Dendritic cell treated with granulocyte-macrophage colony-stimulating factor and Interleukin-4, amounts not matched to agents 40 ng/mL and 50 ng/mL, for 4 days (primary cell): Measurements from ENCODE around the gene KLHL1.

ENCODE experiments used
- H3K27ac Mint-ChIP-seq: one replicate; pipeline ENCODE4 v1.8.0; 2022; ENCODE audit warnings: mild to moderate bottlenecking, mixed read lengths
- H3K27me3 Mint-ChIP-seq: one replicate; pipeline ENCODE4 v1.8.0; 2022; ENCODE audit warnings: mild to moderate bottlenecking, mixed read lengths
- H3K36me3 Mint-ChIP-seq: one replicate; pipeline ENCODE4 v1.8.0; 2022; ENCODE audit warnings: low read depth, mixed read lengths
- H3K4me1 Mint-ChIP-seq: one replicate; pipeline ENCODE4 v1.8.0; 2022; ENCODE audit warnings: low read depth, mixed read lengths
- H3K4me3 Mint-ChIP-seq: one replicate; pipeline ENCODE4 v1.8.0; 2022; ENCODE audit warnings: mild to moderate bottlenecking, moderate library complexity, mixed read lengths
- H3K9me3 Mint-ChIP-seq: one replicate; pipeline ENCODE4 v1.8.0; 2022; ENCODE audit warnings: mixed read lengths
- intact Hi-C: fragments of 100-400 bp; cut with micrococcal nuclease; formaldehyde crosslinking; loops from one replicate; pipeline ENCODE4 v1.15.0; 2022

The KLHL1 gene

DNA sequence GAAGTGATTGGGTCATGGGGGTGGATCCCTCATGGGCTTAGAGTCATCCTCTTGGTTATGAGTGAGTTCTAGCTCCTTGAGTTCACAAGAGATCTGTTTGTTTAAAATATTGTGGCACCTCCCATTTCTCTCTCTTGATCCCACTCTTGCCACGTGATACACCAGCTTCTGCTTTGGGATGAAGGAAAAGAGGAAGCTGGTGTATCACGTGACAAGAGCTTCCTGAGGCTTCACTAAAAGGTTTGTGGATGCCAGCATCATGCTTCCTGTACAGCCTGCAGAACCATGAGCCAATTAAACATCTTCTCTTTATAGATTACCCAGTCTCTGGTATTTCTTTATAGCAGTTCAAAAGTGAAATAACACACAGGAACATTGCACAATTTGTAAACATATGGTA lies 353.2 kb downstream of the KLHL1 start:
- Mint-ChIP-seq H3K9me3 (peaks cover 28% of the 10 kb centered on the region), H3K27me3 (no peaks in the 10 kb centered on the region), H3K36me3 (no peaks in the 10 kb centered on the region), H3K4me1 (no peaks in the 10 kb centered on the region), H3K4me3 (no peak overlapping the region), H3K27ac (no peak overlapping the region)
- intact Hi-C loops: no loop called here

DNA sequence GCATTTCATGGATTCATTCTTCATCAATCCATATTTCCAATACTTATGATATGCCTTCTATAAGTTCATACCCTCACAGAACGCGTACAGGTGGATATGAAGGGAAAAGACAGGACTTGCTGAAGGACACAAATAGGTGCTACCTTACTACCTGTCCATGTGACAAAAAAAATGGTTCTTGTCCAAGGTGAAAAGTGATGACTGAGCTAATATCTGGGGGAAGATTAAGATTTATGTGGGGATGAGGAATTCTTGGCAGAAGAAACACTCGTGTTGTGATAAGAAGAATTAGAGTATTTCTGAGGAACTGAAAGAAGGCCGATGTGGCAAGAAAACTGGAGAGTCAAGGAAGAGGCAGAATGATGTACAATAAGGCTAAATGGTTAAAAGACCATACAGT lies 357.0 kb downstream of the KLHL1 start:
- intact Hi-C loops: no loop called here
- Mint-ChIP-seq H3K27me3 (no peaks in the 10 kb centered on the region), H3K36me3 (no peaks in the 10 kb centered on the region), H3K27ac (no peak overlapping the region), H3K4me3 (no peak overlapping the region), H3K4me1 (no peaks in the 10 kb centered on the region), H3K9me3 (peaks cover 34% of the 10 kb centered on the region)

DNA sequence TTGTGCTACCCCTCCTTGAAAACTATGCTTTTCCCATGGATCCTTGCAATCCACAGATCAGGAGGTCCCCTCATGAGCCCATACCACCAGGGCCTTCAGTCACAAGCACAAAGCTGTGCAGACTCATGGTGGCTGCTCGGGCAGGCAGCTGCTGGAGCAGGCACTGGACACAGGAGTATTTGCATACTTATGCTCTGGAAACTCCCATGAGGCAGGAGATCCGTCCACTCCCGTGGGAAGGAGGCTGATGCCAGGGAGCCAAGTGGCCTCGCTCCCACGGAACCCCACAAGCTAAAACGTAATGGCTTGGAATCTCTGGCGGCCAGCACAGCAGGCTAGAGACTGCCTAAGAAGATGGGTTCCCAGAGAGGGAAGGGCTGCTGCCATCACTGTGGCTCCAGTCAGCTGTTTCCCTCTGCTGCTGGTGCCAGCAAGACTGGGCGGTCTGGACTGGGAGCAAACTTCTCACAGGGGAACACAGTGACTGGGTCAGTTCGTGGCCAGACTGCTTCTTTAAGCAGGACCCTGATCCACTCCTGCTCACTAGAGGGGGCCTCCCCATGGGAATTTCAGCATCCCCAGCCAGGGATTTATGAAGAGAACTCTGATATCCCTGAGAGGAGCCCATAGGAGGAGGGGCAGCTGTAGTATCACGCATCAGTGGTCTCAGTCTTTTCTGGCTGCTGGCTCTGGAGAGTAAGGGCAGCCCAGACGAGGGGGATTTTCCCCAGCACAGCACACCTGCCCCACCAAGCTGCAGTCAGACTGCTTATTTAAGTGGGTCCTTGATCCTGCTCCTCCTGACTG lies 370.9 kb downstream of the KLHL1 start:
- Mint-ChIP-seq H3K4me1 (no peaks in the 10 kb centered on the region), H3K36me3 (no peaks in the 10 kb centered on the region), H3K4me3 (no peak overlapping the region), H3K27ac (no peak overlapping the region), H3K27me3 (no peaks in the 10 kb centered on the region), H3K9me3 (peaks cover 22% of the 10 kb centered on the region)
- intact Hi-C loops: no loop called here

DNA sequence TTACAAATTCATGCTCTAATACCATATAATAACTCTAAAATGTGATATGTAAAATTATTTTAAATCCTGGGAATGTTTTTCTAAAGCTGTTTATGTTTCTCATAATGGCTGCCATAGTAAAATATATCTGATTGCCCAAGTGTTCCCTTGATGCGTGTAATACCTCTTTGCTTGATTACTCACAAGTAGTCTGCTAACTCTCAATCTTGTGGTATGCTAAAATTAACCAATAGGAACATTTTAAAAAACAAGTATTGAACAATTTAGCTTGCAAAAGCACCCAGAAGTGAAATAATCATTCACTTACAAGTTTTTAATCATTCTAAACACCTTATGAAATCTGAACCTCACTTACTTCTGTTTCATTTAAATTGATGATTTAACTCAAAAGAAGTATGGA lies 386.6 kb downstream of the KLHL1 start:
- Mint-ChIP-seq H3K27me3 (no peaks in the 10 kb centered on the region), H3K4me1 (no peaks in the 10 kb centered on the region), H3K4me3 (no peak overlapping the region), H3K9me3 (peaks cover 9% of the 10 kb centered on the region), H3K27ac (no peak overlapping the region), H3K36me3 (no peaks in the 10 kb centered on the region)
- intact Hi-C loops: no loop called here

DNA sequence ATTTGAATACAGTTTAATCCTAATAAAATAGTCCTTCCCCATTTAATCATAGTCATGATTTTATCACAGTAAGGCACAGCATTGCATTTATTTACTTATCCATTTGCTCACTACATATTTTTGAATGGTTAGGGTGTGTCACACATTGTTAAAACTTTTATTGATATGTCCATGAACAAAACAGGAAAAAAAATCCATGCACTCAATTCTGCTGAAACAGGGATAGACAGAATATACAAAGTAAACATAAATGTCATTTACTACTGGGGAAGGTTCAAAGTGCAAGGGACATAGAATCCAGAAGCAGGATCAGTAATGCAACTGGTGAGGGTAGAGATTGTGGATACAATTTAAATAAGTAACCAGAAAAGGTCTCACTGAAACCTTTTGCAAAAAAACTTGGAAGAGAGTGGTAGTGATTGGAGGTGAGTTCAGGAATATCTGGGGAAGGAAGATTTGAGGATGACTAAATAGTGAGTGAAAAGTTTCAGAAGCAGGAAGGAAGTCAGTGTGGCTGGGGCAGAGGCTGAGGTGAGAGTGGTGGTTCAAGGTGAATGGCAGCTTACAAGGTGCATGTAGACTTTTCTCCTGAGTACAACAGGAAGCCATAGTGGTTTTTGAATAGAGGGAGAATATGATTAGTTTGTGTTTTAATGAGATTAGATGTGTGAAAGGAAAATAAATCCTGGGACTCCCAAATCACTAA lies 387.8 kb downstream of the KLHL1 start:
- H3K4me1 Mint-ChIP-seq: no peaks in the 10 kb centered on the region
- no peaks in the 10 kb centered on the region for H3K27me3 Mint-ChIP-seq
- H3K4me3 Mint-ChIP-seq: no peak overlapping the region
- H3K27ac Mint-ChIP-seq: no peak overlapping the region
- intact Hi-C loops: no loop called here
- peaks cover 16% of the 10 kb centered on the region for H3K9me3 Mint-ChIP-seq
- H3K36me3 Mint-ChIP-seq: no peaks in the 10 kb centered on the region

DNA sequence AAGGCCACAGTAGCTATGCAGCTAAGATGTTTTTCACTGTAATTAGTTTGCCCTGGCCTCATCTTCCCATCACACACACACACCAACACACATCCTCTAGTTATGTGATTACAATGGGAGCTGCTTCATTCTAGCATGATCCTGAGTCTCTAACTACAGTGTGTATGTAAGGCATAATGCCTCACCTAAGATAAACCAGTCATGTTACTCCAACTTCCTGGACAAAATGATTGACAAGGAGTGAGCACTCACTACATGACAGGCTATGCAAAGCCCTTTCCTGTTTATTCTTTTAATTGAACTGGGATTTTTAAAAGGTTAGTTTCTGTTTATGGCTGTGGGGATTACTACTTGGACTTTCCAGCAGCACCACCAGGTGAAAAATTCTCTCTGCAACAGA lies 401.4 kb downstream of the KLHL1 start:
- intact Hi-C loops: no loop called here
- H3K27ac Mint-ChIP-seq: no peak overlapping the region
- H3K27me3 Mint-ChIP-seq: no peaks in the 10 kb centered on the region
- H3K9me3 Mint-ChIP-seq: no peaks in the 10 kb centered on the region
- H3K4me3 Mint-ChIP-seq: no peak overlapping the region
- H3K4me1 Mint-ChIP-seq: no peaks in the 10 kb centered on the region
- no peaks in the 10 kb centered on the region for H3K36me3 Mint-ChIP-seq

DNA sequence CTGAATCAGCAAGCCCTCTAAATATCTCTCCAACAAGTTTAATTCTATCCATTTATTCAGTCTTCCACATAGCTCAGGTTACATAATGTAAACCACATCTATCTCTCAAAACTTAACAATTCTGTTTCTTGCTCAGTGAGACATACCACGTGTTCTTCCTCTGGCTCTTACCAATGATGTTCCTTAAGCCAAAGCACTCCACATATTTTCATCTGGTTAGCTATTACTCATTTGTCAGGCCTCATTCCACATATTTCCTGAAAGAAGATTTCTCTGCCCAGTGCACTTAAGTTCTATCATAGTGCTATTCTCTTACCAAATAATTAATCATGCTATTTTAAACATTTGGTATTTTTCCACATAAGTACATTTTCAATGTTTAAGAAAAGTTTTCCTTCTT lies 403.9 kb downstream of the KLHL1 start:
- intact Hi-C loops: no loop called here
- H3K27me3 Mint-ChIP-seq: no peaks in the 10 kb centered on the region
- no peaks in the 10 kb centered on the region for H3K36me3 Mint-ChIP-seq
- no peaks in the 10 kb centered on the region for H3K4me1 Mint-ChIP-seq
- no peak overlapping the region for H3K27ac Mint-ChIP-seq
- no peak overlapping the region for H3K4me3 Mint-ChIP-seq
- no peaks in the 10 kb centered on the region for H3K9me3 Mint-ChIP-seq

DNA sequence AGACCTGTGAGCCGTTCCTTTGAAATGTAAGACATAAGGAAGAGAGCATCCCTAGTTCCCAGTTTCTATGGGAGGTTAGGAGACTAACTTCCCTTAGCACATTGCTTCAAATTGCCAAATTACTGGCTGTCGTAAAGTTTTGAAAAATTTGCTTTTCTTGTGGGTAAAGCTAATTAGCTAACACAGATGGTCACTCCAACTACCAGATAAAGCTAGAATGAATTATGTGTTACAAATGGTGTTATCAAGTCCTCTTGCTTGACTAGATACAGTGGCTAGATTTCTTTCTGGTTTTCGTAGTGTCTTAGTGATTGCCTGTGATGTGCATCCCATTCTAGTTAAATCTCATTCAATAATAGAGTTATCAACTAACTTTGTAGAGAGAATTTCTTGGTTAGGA lies 417.3 kb downstream of the KLHL1 start:
- H3K4me1 Mint-ChIP-seq: no peaks in the 10 kb centered on the region
- no peaks in the 10 kb centered on the region for H3K27me3 Mint-ChIP-seq
- no peak overlapping the region for H3K4me3 Mint-ChIP-seq
- H3K27ac Mint-ChIP-seq: no peak overlapping the region
- no peaks in the 10 kb centered on the region for H3K9me3 Mint-ChIP-seq
- no peaks in the 10 kb centered on the region for H3K36me3 Mint-ChIP-seq
- intact Hi-C loops: no loop called here

DNA sequence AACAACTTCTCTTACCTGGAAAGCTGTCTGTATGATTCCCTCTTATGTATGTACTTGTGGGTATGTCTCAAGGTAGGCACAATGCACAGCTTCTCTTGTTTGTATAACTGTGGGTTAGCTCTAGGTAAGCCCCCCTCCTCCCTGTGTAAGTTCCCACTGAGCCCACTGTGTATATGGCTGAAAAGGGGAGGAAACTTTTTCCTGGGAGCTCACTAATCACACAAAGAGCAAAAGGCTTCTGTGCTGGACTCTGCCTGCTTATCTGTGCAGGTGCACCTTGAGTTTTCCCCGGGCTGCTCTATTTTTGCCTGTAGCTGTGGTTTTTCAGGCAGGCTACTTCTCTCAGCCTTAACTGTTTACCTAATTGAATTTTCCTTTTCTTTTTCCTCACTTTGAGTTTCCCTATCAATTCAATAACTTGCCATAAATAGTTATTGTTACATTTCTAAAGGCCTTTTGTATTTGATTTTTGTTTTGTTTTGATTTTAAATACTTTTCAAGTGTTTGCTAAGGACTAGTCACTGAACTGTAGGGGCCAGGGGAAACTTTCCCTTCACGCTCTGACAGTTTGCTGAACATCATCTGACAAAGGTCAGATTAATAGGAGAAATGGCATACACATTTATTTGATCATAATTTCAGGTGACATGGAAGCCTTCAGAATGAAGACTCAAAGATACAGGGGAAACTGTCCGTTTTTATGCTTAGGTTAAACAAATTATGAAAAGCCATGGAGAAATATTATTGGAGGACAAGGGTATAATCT lies 424.1 kb downstream of the KLHL1 start:
- no peak overlapping the region for H3K4me3 Mint-ChIP-seq
- intact Hi-C loops: no loop called here
- no peak overlapping the region for H3K27ac Mint-ChIP-seq
- H3K4me1 Mint-ChIP-seq: no peaks in the 10 kb centered on the region
- H3K9me3 Mint-ChIP-seq: peaks cover 13% of the 10 kb centered on the region
- no peaks in the 10 kb centered on the region for H3K27me3 Mint-ChIP-seq
- no peaks in the 10 kb centered on the region for H3K36me3 Mint-ChIP-seq

DNA sequence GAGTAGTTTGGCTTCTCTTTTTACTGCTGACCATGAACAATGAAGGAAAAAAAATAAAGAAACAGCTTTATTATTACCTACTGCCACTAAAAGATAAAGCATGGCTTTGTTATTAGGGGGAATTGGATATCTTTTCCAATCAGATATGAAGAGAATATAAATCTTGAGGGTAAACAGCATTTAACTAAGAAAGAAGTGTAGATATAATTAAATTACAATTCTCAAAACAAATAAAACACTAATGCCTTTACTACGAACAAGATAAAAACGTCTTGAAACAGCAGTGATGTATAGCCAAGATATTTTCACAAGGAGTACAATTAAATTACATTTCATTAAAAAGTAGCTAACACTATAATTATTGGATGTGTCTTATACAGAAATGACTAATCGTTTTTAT lies 426.5 kb downstream of the KLHL1 start:
- Mint-ChIP-seq H3K9me3 (peaks cover 19% of the 10 kb centered on the region), H3K4me3 (no peak overlapping the region), H3K36me3 (no peaks in the 10 kb centered on the region), H3K4me1 (no peaks in the 10 kb centered on the region), H3K27ac (no peak overlapping the region), H3K27me3 (no peaks in the 10 kb centered on the region)
- intact Hi-C loops: no loop called here

DNA sequence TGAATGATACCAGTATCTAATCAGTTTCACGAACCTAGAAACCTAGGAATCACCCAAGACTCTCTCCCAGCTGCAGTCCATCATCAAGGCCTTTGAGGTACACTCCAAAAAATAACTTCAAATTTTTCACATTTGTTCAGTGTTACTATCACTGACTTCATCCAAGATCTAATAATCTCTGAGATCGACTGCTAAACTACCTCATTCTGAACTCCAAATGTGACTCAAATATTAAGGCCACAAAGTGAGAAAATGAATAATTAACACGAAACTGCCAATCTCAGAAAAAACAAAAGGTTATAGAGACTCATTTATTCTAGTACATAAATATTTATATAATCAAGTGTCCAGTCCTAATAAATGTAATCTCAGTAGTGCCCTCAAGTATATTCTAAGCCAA lies 430.9 kb downstream of the KLHL1 start:
- H3K27me3 Mint-ChIP-seq: no peaks in the 10 kb centered on the region
- peaks cover 29% of the 10 kb centered on the region for H3K9me3 Mint-ChIP-seq
- no peak overlapping the region for H3K4me3 Mint-ChIP-seq
- H3K36me3 Mint-ChIP-seq: no peaks in the 10 kb centered on the region
- no peak overlapping the region for H3K27ac Mint-ChIP-seq
- no peaks in the 10 kb centered on the region for H3K4me1 Mint-ChIP-seq
- intact Hi-C loops: no loop called here

DNA sequence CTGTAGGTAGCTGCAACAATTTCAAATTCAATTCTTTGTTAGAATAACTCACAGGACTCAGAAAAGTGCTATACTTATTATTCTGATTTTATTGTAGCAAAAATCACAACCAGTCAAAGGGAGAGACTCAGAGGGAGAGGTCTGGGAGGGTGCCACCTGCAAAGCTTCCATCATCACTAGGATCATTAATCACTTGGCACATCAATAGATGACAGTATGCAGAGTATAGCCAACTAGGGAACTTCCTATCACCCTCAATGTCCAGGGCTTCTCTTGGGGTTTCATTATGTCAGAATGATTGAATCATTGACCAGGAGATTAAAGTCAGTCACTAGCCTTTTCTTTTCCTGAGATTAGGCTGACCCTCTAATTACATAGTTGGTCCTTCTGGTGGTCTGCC lies 432.0 kb downstream of the KLHL1 start:
- no peaks in the 10 kb centered on the region for H3K27me3 Mint-ChIP-seq
- intact Hi-C loops: no loop called here
- peaks cover 30% of the 10 kb centered on the region for H3K9me3 Mint-ChIP-seq
- H3K4me1 Mint-ChIP-seq: no peaks in the 10 kb centered on the region
- no peaks in the 10 kb centered on the region for H3K36me3 Mint-ChIP-seq
- no peak overlapping the region for H3K27ac Mint-ChIP-seq
- no peak overlapping the region for H3K4me3 Mint-ChIP-seq

DNA sequence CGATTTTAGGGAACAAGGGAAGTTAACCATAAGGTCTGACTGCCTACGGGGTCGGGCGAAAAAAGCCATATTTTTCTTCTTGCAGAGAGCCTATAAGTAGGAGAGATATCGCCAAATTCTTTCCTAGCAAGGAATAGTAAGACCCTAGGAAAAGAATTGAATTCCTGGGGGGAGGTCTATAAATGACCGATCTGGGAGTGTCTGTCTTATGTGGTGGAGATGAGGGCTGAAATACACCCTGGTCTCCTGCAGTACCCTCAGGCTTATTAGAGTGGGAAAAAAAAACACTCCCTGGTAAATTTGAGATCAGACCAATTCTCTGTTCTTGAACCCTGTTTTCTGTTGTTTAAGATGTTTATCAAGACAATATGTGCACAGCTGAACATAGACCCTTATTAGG lies 448.1 kb downstream of the KLHL1 start:
- peaks cover 50% of the 10 kb centered on the region for H3K9me3 Mint-ChIP-seq
- H3K4me3 Mint-ChIP-seq: no peak overlapping the region
- intact Hi-C loops: no loop called here
- H3K27ac Mint-ChIP-seq: no peak overlapping the region
- H3K4me1 Mint-ChIP-seq: no peaks in the 10 kb centered on the region
- no peaks in the 10 kb centered on the region for H3K36me3 Mint-ChIP-seq
- H3K27me3 Mint-ChIP-seq: no peaks in the 10 kb centered on the region

DNA sequence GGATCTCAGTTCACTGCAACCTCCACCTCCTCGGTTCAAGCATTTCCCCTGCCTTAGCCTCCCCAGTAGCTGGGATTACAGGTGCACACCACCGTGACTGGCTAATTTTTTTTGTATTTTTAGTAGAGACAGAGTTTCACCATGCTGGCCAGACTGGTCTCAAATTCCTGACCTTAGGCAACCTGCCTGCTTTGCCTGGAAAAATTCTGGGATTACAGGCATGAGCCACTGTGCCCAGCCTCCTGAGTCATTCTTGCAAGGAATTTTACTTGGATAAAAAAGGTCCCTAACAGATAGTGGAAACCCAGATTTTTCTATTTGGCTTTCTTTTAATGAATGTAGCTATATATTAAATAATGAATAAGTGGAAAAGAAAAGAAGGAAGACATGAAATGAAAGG lies 450.6 kb downstream of the KLHL1 start:
- Mint-ChIP-seq H3K27me3 (no peaks in the 10 kb centered on the region), H3K4me1 (no peaks in the 10 kb centered on the region), H3K4me3 (no peak overlapping the region), H3K27ac (no peak overlapping the region), H3K9me3 (peaks cover 50% of the 10 kb centered on the region), H3K36me3 (no peaks in the 10 kb centered on the region)
- intact Hi-C loops: no loop called here
